Stimulated activated CD8-positive, alpha-beta memory T cell treated with anti-CD3 and anti-CD28 coated beads, Interleukin-4, amount 100 ng/mL, for 1 hour (primary cell): Measurements from ENCODE around the gene XPO6.
A peak's percentile ranks its signal among the peaks of the same experiment; 100 is the strongest.

Source experiments
- DNase-seq, 2 donors: peaks; one replicate each; pipeline ENCODE4 v3.0.0-alpha.2; 2020; ENCODE audit warnings: low read depth in 2 of 2, low spot score in 1 of 2

XPO6 gene

GRCh38 chr16:28210979-28211588, 681 bp downstream of the XPO6 start:
- peak in 1 of 2 donors; percentile 37 for DNase-seq

GRCh38 chr16:28210264-28210663, 1.5 kb downstream of the XPO6 start:
- no peak for DNase-seq

- DNase-seq = no peak
Observed at GRCh38 chr16:28208824-28209223, 2.9 kb downstream of the XPO6 start.

- DNase-seq = no peak
Observed at GRCh38 chr16:28208131-28208530, 3.6 kb downstream of the XPO6 start.

GRCh38 chr16:28207399-28207798, 4.4 kb downstream of the XPO6 start:
- no peak for DNase-seq

GRCh38 chr16:28205974-28206373, 5.8 kb downstream of the XPO6 start:
- no peak for DNase-seq

GRCh38 chr16:28205117-28205899, 6.5 kb downstream of the XPO6 start:
- DNase-seq = no peak

- no peak for DNase-seq
Observed at GRCh38 chr16:28204622-28205021, 7.1 kb downstream of the XPO6 start.

GRCh38 chr16:28204204-28204603, 7.6 kb downstream of the XPO6 start:
- DNase-seq = no peak

GRCh38 chr16:28202147-28202746, 9.5 kb downstream of the XPO6 start:
- DNase-seq = no peak

GRCh38 chr16:28200661-28201060, 11.1 kb downstream of the XPO6 start:
- no peak for DNase-seq

GRCh38 chr16:28196387-28196987, 15.3 kb downstream of the XPO6 start:
- no peak for DNase-seq

GRCh38 chr16:28195859-28196258, 15.9 kb downstream of the XPO6 start:
- no peak for DNase-seq

GRCh38 chr16:28193530-28194423, 18.0 kb downstream of the XPO6 start:
- no peak for DNase-seq

GRCh38 chr16:28192806-28193529, 18.8 kb downstream of the XPO6 start:
- DNase-seq = peak; percentile 34 to 61

GRCh38 chr16:28191364-28191960, 20.3 kb downstream of the XPO6 start:
- no peak for DNase-seq

- DNase-seq = no peak
Observed at GRCh38 chr16:28189245-28189644, 22.5 kb downstream of the XPO6 start.

- DNase-seq = no peak
Observed at GRCh38 chr16:28188085-28188916, 23.5 kb downstream of the XPO6 start.

GRCh38 chr16:28187595-28188004, 24.2 kb downstream of the XPO6 start:
- DNase-seq = no peak
